Left renal cortex interstitium (tissue), 4 donors: ENCODE data around the gene SKAP2. TPM values are rescaled to one million over a fixed set of nuclear protein-coding genes. Genes with fewer than 3 reads are reported as not detected.

ENCODE experiments used
- DNase-seq, 4 donors: peaks; one replicate each; pipeline ENCODE4 v3.0.0-alpha.2; 2013; ENCODE audit warnings: low read depth in 4 of 4, low spot score in 2 of 4, missing footprints in 1 of 4
- polyA plus RNA-seq, 4 donors: library from polyadenylated mRNA; unstranded; fragments of 120-200 nt; gene quantifications; one replicate each; pipeline ENCODE4 v1.2.1, GENCODE V29; 2013; ENCODE audit not compliant: insufficient read length in 4 of 4

The SKAP2 gene
- polyA plus RNA-seq, 4 donors, result 20.4 to 28.1 (median 25.6) TPM

DNA sequence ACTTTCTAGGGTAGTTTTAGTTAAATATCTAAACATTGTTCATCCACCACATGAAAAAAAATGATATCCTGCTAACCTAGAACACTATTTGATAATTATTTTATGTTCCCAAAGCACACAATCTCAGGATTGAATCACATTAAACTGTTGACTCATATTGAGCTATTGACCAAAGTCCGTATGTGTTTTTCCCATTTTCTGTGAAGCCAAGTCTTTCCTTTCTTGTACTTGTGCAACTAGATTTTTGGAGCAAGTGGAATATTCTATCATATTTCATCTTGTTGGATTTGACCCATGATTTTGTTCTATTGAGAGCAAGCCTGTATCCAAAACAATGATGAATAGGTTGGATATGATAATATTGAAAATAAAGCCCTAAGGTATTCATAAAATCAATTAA, 164.6 kb downstream of the SKAP2 start:
- no peak for DNase-seq

DNA sequence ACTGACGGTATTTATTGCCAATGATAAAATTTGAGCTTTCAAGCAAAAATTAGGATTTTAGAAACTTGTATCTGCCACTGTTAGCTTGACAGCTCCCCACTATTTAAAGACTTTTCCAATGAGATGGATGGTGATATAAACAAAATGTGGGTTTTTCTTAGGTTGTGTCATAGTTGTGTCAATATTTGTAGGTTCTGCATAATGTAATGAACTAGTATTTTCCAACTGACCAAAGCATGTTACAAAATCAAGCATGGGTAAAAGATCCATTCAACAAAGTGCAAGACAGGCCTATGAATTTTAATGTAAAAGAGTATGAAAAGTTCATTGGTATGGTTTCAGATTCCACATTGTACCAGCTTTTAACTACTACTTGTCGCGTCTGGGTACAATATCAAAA, 165.6 kb downstream of the SKAP2 start:
- no peak for DNase-seq

DNA sequence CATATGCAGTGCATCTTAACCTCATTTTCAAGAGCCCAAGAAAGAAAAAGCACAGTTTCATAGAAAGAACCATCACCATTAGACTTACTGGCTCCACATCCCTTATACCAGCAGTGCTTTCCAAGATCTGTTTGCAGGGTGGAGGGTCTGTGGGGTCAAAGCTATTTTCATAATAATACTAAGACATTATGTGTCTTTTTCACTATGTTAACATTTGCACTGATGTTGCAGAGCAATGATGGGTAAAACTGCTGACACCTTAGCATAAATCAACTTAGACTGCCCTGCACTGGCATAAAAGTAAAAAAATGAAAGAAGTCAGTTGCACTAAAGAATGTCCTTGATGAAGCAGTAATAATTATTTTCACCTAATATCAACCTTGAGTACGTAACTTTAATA, 166.2 kb downstream of the SKAP2 start:
- DNase-seq, result no peak

DNA sequence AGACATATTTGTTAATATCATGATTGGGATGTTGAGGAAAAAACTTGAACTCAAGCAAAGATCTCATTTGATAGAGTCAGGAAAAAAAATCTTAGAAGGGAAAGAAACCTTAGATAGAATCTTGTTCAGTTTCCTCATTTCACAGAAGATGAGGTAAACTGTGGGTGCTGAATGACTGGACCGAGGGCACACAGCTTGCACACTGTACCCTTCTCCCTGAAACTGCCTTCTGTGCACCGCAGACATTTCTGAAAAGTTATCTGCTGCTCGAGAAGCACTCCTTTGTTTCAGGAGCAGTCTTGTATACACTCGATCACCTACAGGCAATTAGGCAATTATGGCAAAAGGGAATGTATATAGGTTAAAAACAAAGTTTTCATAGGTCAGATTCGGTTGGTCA, 167.4 kb downstream of the SKAP2 start:
- no peak for DNase-seq

DNA sequence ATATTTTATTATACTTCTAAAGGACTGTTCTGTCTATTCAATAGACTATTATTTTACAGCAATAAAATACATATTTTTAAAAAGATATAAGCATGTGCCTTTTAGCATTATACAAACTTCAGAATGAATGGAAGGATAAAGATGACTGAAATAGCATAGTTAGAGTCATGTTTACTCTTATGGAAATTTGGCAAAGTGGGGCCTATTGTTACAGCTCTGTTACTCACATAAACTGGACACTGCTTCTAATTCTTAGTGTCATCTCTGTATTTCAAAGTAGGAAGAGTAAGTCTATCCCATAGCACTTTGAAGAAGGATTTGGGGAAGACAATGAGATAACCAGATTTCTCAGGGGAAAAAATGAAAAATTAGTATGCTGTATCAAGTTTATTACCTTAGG, 168.2 kb downstream of the SKAP2 start:
- DNase-seq, result no peak

DNA sequence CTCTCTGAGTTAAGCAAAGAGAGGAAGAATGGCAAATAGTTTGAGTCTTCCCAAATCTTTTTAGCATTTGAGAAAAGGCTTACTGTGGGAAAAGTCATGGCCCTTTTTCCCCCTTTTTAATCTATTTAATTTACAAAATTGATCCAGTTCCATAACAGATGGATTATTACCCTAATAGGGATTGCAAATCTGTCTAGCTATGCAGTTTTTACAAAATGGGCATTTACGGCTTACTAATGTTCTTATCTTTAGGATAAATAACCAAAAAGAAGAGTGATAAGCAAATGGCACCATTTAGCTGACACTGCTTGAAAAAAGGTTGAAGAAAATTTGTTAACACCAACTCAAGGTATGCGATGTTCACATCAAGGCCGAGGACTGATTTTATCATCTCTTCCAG, 169.7 kb downstream of the SKAP2 start:
- no peak for DNase-seq

DNA sequence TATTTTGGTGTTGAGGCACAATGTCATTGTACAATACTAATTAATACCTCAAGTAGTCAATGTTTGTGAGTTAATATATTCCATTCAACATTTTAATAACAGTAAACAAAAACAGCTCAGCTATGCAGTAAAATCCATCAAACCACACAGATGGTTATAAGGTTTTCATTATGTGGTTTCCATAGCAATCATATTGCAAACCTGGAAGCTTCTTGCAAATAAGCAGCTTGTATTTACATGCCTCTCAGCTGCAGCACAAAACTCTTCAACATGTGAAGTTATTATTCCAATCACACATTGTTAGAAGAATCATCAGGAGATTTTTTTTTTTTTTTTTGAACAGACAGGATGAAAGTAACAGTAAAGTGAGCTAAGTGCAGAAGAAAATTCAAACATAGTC, 170.2 kb downstream of the SKAP2 start:
- no peak for DNase-seq

DNA sequence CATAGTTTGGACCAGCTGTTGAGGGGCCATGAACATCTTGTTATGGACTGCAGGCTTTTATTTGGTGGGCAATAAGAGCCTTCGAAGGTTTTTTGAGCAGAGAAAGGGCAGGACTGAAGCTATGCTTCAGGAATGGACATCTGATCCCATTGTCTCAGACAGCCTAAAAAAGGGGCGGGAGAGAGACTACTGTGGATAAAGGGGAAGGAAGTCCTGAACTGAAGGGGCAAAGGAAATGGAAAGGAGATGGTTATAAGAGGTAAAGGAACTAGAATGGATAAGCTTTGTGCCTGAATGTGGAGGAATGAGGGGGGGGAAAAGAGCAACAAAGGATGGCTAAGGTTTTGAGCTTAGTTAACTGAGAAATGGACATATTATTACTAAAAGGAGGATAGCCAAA, 172.5 kb downstream of the SKAP2 start:
- no peak for DNase-seq

DNA sequence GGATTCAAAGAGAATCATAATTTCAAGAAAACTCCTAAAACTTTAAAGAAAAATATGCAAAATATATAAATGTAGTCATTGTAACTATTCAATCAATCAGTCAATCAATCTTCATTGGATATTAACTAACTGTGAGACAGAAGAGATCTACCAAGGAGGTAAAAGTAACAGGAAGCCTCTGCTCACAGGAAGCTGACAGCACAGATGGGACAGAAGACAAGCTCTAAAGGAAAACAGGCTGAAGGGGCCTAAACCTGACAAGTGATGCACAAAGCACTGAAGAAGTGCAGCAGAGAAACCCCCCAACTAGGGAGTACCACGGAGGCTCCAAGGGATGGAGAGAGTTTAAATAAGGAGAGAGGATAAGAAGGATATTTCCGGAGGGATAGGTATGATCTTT, 173.0 kb downstream of the SKAP2 start:
- no peak for DNase-seq

DNA sequence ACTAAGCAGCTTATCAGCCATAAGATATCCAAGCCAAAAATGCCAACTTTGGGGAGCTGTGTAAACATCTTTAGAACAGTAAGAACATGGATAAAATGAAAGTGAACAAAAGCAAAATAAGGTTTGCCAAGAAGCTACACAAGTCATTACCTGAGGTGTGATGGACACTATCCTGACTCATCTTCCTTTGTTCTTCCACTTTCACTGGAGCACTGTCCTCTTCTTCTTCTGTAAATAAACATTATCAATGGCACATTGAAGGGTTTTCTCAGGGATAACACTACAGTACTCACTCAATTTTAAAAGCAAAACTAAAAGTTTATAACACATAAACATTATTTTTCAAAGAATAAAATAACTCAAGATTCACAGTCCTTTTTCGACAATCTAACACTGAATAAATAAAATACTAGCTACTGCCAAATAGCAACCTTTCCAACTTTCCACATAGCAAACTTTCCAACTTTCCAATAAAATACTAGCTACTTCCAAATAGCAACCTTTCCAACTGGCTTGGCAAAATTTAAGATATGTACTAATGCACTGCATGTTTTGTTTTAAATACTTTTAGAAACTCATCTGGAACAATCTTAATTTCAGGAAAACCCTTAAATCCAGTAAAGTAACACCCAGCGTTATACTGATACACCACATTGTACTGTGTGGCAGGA, 174.1 kb downstream of the SKAP2 start:
- no peak for DNase-seq

DNA sequence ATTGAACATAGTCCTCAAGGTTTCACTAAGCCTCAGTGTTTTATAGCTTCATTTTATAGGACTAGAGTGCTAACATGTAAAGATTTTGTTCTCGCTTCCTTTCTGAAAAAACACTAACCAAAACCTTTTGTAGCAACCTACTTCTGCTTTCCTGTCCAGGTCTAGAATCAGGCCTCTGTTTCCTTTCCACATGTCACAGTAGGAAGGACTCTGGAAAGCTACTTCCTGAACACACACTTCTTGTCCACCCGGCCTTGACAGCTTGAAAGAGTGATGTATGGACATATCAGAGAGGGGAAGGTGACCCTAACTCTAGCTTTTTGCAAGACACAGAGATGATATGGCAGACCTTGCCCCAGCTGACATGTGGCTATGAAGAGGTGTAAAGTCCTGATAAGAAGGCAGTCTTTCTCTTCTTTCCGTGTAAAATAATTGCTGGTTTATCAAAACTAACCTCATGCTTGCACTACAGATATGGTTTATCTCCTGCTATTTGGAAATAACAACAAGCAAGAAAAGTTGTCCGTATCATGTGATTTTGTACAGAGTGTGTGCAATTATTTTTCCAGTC, 175.4 kb downstream of the SKAP2 start:
- no peak for DNase-seq

DNA sequence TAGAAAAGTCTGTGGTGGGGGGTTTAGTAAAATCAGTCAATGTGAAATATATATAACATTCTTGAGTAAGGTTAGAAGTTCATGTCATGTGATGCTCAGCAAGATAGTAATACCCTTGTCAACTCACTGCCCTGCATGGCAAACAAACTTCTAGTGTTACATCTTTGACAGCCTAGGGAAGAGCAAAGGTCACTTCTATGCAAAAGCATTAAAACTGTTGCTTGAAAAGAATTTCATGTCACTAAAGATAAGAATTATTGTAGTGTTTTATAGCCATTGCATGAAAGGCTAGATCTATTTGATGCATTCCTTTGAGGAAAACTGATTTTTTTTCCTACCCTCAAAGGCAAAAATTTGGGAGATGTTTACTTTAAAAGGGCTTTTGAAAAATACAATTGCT, 176.0 kb downstream of the SKAP2 start:
- no peak for DNase-seq

DNA sequence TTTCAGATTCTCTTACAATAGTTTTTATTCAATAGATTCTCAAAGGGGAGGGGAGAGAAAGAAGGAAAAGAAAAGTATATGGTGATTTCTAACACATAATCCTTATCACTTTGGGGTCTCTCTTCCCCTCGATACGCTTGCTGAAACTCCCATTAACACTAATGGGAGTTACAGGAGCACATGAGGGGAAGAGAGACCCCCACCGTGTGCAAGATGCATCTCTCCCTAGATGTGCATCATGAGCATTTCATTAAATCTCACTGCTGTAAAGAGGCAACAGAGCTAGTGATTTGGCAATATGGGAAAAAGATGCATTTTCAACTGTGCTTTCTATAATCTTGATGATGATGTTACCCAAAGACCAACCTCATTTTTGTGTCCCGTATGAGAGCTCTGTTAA, 177.4 kb downstream of the SKAP2 start:
- no peak for DNase-seq

DNA sequence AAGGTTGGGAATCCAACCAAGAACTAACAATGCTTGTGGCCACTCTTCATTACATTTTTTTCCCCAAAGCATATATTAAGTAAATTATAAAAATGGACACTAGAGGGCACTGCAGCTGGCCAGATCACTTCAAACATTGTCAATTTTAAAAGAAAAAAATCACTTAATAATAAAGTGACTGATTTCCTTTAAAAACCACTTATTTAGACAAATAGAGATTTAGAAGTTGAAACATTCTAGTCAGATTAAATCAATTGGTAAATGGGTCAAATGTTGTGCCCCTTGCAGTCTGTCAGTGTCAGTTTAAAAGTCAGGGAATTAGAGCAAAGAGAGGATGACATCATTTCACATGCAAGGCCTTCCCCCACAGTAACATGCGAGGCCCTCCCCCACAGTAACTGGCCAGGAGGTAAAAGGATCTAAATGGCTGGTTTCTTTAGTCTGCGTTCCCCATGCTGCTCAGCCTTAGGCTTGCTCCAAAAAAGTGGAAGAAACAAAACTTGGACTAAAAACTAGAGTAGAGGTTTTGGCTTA, 177.9 kb downstream of the SKAP2 start:
- peak in 2 of 4 donors; percentile 63 to 67 for DNase-seq

DNA sequence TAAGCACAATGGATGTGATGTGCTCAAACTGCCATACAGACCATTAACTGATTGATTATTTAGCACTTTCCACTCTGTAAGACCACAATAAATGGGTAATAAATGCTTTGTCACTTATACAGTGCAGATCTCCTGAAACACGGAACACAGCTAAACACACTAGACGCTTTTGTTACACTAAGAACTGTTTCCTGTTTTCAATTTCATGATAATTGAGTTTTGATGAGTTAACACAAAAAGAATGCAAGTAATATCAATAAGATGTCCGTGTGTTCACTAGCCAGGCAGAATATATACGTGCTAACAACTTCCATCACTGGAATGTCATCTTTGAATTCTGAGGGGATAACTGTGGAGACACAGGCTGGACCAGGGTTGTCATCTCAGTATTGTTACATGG, 178.8 kb downstream of the SKAP2 start:
- DNase-seq, result no peak

DNA sequence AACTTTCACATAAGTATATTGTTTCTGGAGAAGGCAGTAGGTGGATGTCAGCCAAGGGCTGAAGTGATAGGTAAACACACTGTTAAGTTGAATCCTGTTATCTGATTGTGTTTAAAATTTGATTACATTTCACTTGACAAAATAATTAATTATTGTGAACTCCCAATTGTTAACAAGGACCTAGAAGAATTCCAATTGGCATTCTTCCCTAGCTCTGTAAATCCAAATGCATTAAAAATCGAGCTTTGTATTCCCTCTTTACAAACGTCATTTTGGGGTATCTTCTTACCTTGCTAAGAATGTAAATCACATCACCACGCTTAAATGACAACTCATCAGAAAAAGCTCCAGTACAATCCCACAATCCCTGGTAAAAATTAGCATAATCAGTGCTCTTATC, 179.9 kb downstream of the SKAP2 start:
- DNase-seq, result no peak

DNA sequence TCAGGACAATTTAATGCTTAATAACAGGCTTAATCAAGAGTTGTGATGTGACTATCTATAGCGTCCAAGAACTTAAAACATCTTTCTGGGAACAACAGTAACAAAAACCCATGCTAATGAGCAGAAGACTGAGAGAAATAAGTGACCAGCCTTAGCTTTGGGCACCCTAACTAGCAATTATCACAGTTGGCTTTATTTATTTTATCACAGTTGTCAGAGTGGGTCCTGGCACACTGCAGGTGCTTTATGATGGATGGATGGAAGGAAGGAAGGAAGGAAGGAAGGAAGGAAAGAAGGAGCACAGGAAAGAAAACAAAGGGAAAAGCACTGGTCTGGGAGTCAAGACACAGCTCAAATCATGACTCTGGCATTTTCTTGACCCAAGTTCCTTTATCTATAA, 181.1 kb downstream of the SKAP2 start:
- no peak for DNase-seq

DNA sequence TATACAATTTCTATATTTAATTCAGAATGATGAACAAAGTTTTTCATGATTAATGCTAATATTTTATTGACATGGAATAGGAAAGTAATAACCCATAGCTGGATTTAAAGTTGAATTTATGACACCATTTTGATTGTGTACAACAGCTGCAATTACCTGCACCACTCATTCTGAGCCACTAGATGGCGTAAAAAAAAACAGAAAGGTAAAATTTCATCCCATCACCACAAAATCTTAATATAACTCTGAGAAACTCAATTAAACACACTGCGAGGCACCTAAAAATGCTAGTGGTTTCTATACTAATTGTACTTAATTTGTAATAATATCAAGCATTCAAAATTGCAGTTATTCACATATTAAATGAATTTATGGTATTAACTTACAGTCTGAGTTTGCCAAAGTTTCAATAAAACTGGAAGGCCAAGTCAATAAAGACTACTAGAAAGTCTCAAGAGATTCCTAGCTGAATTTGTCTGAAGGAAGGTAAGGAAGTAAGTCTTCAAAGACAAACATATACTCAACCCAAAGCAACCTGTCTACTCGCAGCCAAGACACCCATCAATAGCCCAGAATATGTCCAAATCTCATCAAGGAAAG, 182.5 kb downstream of the SKAP2 start:
- peak in 1 of 4 donors; percentile 61 for DNase-seq

DNA sequence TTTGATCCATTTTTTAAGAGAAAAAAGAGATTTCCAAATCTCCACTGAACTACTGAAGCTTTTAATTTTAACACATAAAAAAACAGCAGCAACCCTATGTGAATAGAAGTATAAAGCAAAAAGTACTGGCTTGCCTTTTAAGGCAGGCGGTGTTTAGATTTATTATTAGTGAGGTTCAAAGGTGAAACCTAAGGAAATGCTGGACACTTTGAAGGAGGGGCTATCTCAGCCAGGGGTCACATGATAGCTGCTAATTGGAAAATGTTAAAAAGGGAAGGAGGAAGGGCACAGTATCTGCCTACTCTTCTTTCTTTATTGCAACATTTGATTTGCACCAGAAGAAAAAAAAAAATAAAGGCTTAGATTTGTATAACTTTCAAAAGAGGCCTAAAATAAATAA, 183.8 kb downstream of the SKAP2 start:
- DNase-seq, result no peak

DNA sequence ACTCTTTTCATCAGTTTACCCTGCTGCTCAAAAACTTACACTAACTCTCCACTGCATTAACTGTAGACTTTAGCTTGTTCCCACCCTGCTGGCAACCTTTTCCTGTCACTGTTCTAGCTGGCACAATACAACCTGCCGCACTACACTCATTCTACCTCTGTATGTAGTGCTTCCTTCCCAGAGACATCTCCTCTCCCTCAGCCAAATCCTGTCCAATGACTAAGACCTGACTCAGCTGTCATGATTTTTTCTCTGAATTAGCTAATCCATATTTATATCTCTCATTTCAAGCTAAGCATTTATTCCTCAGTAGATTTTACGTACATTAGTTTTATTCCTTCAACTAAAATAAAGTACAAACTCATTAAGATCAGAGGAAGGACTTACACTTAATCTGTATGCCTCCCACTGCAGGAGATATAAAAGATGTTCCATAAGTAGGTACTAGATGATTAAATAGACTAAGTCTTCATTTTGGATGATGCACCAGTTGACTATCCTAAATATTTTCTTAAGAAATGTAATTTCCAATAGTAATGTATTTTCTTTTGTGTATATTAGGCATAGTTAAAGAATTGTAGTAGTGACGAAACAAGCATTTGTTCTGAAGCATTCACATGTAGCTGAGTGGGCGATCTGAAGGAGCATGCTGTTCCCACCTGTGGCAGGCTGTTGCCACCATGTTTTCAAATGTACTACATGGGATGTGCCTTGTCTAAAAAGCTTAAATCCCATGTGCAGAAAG, 189.1 kb downstream of the SKAP2 start:
- DNase-seq, result no peak

DNA sequence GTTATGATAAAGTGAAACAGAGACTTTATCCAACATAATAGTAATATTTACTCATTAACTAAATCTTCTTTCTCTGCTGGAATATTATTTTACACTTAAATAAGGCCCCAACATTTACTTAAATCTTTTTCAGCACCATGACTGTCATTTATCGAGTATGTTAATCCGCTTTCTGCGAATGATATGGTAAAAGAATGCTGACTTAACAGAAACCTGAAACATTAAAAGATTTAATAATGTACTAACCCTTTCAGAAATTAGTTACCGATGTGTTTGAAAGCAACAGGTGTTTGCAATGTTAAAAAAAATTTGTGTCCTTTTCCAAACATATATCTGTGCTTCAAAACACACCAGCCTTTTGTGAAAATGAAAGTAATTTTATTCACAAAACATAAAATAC, 190.5 kb downstream of the SKAP2 start:
- no peak for DNase-seq

DNA sequence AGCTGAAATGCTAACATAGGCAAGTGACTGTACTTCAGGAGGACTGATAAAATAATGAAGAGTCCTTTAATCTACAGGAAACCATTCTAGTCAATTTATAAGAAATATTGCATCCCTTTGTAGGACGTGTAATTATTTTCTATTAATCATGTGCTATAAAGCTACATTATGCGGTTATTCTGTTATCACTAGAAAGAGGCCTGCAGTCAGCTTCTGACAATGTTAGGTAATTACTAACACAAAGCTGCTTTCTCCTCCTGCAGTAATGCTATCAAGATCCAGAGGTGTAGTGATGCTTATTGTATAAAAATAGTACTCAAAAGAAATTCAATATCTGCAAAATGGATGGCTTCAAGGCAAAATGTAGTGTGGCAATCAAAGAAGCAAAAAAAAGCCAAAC, 191.1 kb downstream of the SKAP2 start:
- no peak for DNase-seq
